RPMI7951 (cell line): ENCODE results near the gene CD300A. TPM values are rescaled to one million over a fixed set of nuclear protein-coding genes. Genes with fewer than 3 reads are reported as not detected.

Experiments used
- DNase-seq: peaks from one replicate; pipeline ENCODE4 v3.0.0-alpha.2; 2012; ENCODE audit warnings: low read depth
- total RNA-seq: library from RNA; depleted of rRNA; stranded (reverse); fragments of >200 nt; shearing (Covaris generic); gene quantifications from 2 replicates; pipeline ENCODE4 v1.2.3, GENCODE V29; 2014

Gene CD300A
- total RNA-seq, 1 experiment from 2014 or later = not detected

DNA sequence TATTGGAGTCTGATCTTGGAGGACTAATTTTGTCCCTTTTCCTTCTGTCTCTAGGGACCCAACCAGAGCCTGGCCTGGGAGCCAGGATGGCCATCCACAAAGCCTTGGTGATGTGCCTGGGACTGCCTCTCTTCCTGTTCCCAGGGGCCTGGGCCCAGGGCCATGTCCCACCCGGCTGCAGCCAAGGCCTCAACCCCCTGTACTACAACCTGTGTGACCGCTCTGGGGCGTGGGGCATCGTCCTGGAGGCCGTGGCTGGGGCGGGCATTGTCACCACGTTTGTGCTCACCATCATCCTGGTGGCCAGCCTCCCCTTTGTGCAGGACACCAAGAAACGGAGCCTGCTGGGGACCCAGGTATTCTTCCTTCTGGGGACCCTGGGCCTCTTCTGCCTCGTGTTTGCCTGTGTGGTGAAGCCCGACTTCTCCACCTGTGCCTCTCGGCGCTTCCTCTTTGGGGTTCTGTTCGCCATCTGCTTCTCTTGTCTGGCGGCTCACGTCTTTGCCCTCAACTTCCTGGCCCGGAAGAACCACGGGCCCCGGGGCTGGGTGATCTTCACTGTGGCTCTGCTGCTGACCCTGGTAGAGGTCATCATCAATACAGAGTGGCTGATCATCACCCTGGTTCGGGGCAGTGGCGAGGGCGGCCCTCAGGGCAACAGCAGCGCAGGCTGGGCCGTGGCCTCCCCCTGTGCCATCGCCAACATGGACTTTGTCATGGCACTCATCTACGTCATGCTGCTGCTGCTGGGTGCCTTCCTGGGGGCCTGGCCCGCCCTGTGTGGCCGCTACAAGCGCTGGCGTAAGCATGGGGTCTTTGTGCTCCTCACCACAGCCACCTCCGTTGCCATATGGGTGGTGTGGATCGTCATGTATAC is 26.5 kb upstream of the CD300A start:
- no peak for DNase-seq

DNA sequence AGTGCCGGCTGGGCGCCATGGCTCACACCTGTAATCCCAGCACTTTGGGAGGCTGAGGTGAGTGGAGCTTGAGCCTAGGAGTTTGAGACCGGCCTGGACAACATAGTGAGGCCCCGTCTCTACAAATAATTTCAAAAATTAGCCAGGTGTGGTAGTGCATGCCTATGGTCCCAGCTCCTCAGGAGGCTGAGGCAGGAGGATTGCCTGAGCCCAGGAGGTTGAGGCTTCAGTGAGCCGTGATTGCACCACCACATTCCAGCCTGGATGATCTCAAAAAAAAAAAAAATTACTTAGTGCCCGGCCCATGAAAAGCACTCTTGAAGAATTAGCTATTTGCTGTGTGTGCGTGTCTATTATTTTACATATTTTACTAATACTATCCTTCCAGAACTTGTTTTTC is 24.9 kb upstream of the CD300A start:
- DNase-seq = no peak

DNA sequence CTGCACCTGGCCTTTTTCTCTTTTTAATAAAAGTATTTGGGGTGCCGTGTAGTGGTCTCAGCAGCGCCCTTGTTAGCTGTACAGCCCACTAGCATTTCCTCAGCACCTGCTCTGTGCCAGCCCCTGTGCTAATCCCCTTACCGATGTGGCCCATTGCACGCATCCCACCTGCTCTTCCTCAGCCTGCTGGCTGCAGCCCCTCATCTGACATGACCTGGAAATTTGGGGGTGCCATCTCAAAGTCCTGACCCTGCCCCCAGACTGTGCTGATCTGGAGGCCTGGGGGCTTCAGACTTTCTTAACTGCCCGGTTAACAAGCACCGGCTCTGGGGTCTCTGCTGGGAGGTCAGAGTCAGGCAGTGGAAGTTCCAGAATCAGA is 24.2 kb upstream of the CD300A start:
- no peak for DNase-seq

DNA sequence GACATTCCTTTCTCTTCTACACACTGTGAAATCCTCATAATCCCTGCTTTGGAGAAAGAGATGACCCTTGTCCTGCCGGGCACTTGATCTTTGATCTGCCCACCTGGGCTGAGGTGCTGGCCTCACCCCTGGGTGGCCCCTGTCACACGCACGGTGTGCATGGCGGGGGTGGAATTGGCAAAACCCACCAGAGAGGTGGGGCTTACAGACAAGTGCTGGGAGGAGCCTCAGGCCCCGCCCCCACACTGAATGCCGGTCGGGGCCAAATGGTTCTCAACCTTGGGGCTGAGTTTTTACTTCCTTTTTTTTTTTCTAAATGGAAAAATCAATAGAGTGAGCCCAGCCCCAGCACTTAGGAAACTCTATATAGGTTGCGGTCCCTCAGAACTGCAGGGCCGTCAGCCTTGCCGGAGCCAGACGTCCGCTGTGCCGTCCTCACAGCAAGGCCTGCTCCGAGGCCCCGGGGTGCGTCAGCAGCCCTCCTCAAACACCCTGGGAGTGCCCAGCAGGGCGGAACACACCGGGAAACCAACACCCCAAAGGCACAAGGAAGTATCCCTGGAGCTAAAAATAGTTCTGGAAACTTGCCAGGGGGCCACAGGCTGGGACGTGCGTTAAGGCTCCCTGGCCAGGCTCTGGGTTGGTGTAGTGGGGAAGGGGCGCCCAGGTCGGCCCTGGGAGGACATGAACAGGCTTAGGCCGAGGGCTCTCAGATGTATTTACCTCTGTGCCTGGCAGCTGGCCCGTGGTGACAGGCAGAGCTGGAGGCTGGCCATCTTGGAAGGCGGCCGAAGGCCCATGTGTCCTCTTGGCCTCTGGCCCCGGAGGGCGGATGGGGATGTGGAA is 23.5 kb upstream of the CD300A start:
- DNase-seq = peak; percentile 78

DNA sequence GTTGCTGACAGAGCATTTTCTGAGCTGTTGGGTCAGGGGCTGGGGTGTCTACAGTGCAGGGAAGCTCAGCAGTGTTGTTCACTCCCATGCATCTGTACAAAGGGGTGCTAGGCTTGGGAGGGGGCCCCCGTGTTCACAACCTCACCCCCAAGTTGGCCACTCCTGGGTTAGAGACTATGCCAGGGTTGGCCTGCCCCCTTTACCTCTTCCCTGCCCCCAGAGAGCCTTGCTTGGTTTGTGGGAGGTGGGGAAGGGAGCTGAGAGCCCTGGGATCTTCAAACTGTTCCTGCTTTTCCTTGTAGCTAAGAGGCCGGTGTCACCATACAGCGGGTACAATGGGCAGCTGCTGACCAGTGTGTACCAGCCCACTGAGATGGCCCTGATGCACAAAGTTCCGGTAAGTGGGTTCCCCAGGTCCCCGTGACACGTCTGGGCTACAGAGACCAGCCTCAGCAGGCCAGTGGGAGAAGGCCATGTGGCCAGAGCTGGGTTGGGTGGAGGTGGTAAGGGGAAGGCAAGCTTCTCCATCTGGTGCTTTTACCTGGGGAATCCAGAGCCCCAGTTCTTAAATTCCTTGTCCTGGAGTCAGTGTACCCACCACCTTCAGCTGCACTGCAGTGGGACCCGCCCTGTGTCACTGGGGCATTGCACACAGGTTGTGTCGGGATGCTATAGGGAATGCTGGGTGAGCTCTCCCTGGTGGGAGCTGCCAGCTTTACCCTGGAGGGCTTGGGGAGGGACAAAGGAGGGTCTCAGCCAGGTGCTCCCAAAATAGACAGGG is 22.7 kb upstream of the CD300A start:
- no peak for DNase-seq

DNA sequence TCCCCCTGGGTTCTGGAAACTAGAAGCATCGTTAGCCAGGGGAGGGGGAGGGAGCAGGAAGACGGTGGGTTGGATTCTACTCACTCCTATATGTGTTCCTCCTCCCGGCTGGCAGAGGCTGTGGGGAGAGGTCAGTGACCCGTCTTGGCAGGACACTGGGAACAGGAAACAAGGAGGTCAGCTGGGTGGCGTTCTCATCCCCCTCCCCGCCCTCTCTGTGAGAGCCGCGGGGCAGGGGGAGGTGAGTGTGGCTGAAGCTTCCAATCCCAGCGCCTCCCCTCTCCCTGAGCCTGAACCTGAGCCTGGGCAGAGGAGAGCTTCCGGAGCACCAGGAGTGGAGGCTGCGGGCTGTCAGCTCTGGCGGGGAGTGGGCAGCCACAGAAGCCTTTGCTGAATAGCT is 22.0 kb upstream of the CD300A start:
- peak; percentile 68 for DNase-seq

DNA sequence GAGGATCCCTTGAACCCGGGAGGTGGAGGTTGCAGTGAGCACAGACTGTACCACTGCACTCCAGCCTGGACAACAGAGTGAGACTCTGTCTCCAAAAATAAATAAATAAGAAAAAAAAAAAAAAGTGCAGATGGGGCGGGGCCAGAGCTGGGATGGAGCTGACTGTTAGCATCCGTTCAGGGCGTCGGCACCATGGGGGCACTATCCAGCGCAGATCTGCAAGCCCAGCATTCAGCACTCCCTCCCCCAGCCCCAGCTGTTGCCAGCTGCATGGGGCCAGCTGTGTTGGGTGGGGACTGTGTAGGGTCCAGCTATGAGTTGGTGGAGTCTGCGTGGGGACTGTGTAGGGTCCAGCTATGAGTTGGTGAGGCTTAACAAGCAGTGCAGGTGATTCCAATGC is 21.3 kb upstream of the CD300A start:
- no peak for DNase-seq

DNA sequence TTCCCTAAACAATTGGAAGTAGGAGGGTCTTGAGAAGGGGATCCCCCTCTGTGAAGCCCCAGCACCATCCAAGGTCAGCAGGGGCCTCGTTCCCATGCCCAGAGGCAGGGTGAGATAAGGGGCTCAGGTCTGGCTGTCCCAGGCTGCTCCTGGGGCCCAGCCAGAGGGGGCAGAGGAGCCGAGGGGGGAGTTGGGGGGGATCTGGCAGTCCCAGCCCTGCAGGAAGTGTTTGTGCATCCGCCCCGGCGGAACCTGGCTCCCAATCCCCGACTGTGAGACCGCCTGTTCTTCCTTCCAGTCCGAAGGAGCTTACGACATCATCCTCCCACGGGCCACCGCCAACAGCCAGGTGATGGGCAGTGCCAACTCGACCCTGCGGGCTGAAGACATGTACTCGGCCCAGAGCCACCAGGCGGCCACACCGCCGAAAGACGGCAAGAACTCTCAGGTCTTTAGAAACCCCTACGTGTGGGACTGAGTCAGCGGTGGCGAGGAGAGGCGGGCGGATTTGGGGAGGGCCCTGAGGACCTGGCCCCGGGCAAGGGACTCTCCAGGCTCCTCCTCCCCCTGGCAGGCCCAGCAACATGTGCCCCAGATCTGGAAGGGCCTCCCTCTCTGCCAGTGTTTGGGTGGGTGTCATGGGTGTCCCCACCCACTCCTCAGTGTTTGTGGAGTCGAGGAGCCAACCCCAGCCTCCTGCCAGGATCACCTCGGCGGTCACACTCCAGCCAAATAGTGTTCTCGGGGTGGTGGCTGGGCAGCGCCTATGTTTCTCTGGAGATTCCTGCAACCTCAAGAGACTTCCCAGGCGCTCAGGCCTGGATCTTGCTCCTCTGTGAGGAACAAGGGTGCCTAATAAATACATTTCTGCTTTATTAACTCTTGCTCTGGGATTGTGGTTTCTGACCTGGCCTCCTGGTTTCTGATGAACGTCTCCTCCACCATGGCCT is 19.6 kb upstream of the CD300A start:
- no peak for DNase-seq

DNA sequence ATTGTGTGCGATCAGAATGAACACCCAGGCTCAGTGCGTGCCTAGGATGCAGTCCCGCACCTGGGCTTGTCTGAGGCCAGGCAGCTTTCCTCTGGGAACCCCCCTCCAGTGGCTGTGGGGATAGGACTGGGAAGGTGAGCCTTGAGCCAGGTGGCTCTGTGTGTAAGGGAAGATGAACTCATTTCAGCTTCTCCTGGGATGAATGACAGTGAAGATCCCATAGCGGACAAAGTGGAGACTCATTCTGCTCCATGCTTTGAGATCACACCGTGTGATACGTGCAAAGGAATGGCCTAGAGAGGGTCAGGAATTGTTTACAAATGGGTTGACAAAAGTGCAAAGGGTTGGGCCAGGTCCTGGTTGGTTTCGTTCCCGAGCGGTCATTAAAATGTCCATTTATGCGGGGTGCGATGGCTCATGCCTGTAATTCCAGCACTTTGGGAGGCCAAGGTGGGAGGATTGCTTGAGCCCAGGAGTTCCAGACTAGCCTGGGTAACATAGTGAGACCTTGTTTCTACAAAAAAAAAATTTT is 18.7 kb upstream of the CD300A start:
- DNase-seq = no peak

DNA sequence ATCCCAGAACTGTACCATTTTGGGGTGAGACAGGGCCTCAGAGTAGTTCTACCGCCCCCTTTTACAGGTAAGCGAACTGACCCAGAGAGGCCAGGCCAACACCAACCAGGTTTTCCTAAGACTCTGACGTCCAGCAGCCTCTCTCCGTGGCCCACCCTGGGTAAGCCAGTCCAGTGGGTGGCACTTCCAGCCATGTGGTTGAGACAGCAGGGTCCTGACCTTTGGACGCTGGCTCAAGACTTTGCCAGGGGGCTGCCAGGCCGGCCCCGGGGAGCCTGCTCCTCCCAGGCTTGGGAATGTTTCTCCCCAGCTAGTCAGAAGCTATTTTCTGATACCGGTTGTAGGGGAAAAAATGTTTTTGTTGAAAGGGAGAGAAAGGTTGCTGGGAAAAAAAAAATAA is 17.7 kb upstream of the CD300A start:
- DNase-seq = no peak

DNA sequence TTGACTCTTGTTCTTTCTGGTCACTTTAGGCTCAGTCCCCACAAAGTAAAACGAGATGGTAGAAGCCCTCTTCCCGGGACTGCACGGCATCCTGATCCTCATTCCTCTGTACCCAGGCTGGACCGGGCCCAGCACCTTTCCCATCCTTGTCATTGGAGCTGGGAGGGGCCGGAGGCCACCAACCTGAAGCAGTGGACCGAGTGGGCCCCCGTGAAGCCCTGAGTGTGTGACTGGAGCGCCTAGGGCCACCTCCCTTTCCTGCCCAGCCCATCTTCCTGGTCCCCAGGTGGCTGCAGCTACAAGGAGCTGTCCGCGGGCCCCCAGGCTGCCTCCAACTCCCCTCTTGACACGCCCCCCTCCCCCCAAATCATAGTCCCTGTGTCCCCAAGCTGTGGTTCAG is 17.1 kb upstream of the CD300A start:
- DNase-seq = no peak

DNA sequence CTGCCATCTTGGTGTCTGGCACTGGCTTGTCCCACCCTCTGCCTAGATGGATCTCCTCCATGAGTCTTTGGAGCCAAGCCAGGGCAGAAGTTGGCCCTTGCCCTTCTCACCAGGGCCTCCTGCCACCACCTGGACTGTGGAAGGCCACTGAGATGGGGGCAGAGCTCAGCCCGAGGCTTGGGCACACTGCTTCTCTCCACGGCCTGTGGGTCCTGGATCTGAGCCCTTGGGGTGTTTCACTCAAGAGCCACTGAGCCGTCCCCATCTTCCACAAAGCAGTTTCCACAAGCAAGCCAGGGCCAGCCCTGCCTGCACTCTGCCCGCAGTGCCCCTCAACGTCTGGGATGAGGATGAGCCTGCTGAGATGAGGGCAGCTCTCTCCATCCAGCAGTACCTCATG is 16.7 kb upstream of the CD300A start:
- DNase-seq = no peak

DNA sequence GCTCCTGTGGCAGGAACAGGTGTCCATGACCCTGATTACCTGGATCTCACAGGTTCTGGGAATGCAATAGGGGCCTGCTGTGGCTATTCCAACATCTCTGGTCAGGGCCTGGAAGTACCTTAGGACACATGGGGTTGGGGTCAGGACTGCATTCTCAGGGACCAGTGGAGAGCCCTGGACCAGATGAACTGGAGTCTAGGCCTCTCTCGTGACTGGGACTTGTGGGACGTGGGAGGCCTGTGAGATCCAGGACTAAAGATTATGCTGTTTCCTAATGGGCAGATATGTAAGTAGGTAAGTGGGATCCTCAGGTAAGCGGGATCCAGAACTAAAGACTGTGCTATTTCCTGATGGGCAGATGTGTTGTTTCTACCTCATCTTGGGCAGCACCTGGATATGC is 16.2 kb upstream of the CD300A start:
- no peak for DNase-seq

DNA sequence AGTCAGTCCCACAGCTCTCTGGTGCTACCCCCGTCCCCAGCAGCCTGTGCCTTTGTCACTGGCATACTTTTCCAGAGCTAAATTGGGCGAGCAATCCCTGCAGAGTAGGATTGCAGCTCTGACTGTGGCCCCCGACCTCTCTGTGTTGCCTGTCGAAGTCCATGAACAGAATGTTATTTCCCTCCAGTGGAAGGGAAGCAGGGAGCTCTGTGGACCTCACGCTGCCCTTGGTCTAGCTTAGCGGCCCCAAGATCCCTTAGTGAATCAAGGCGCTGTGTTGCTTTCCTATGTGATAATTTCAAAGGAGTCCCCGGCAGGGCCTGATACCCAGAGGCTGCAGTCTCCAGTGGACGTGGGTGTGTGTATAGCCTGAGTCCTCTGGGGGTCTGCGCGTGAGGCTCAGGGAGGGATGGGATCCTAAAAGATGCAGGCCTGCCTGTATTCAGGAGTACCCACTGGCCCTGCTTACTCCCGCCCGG is 15.5 kb upstream of the CD300A start:
- no peak for DNase-seq

DNA sequence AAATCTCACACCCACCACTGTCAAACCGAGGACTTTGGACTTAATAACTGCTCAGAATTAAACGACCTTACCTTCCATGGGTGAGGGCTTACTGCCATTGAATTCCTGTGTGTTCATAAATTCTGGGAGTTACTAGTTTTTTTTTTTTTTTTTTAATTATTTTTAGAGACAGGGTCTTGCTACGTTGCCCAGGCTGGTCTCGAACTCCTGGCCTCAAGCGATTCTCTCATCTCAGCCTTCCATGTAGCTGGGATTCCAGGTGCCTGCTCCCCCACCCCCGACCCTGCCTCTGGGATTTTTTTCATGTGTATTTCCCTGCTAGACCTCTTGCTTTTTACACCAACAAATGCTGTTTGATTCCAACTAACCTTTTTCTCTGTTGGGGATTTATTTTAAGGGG is 14.9 kb upstream of the CD300A start:
- DNase-seq = no peak

DNA sequence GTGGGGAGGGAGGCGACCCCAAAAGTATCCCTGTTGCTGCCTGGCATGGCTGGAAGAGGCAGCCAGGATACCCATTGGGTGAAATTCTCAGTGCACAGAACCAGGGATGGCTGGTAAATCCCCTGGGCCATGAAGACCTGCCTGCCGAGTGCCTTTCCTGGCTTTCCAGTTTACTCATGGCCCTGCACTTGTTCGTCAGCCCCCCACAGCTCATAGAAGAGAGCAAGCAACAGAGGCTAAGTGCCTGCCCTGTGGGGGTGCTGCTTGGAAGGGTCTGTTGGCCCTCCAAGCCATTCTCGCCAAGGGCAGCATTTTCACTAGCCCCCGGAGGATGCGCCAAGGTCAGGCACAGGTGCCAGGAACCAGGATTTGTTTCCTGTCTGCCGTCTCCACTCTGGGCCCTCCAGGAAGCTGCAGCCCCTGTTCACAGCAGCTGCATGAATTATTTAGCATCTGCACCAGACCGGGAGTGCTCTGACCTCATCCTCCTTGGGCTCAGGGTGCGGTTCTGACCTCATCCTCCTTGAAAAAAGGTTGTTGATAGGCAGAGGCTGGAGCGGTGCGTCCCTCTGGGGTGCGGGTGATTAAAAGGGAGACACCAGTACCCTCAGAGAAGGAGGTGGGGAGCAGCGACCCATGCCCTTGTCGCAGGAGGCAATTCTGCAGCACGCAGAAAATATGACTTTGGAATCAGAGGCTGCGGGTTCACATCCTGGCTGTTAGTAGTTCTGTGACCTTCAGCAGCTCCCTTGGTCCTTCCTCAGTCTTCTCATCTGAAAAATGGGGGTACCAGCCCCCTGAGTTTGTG is 14.2 kb upstream of the CD300A start:
- DNase-seq = no peak

DNA sequence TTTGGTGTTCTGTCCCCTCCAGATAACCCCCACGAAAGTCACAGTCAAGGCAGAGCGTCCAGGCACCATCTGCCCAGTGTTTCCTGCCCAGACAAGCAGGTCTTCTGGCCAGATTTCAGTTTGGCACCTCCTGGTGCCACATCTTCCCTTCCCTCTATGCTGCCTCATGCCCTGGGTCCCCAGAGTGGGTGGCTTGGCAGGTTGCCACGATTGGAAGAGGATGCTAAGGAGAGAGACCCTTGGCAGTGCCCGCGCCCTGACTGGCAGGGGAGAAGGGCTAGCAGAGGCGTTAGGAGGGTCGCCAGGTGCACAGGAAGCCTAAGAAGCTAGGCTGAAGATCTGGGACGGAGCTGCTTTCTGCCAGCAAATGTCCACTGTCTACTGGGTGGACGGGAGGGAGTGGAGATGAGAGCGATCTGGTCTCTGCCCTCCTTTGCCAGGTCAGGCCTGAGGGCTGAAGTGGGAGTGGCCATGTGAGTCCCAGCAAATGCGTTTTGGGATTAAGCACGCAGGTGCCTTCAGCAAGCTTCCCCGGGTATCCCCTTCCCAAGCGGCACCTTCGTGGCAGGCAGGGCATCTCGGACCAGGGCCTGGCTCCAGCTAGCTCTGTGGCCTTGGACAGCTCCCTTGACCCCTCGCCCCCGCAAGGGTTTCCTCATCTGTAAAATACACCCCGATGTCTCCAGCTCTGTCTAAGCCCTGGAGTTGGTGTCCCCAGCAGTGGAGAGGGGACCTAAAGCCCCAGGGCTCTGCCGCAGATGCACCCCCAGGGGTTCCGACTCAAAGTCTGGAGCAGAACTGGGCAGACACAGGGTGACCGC is 13.4 kb upstream of the CD300A start:
- no peak for DNase-seq

DNA sequence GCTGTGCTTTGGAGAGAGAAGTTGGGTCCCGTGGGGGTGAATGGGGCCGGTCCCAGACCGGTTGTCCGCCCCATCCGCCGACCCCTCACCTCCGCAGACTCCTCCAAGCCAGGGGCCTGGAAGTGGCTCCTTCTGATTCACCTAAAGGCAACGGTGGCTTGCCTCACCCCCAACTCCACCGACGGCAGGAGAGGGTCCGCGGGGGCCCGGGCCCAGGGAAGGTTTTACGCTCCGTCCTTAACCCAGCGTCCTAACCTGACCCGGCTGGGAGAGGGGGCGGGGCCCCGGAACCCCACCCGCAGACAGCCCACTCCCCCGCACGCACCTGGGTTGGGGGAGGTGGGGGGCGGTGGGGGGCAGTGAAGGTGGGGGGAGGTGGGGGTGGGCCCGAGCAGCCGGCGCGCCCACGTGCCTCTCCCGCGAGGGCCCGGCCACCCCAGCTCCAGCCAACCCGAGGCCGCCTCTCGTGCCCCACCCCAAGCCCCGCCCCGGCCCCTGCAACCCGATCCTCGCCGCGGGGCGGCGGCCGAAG is 12.7 kb upstream of the CD300A start:
- DNase-seq = no peak
